HEK293 (cell line): ENCODE results near the gene RASSF8.
A peak's percentile ranks its signal among the peaks of the same experiment; 100 is the strongest.

Source experiments
- CTCF ChIA-PET: fragments of 350-600 bp; formaldehyde crosslinking; extraction: SDS; loops from one replicate; lab custom pipeline; 2021; ENCODE audit warnings: antibody characterized with exemption; lab: Yijun Ruan, JAX
- POLR2A ChIA-PET: fragments of 300-600 bp; formaldehyde crosslinking; extraction: SDS; loops from one replicate; lab custom pipeline; 2020; ENCODE audit warnings: antibody characterized with exemption, inconsistent platforms; lab: Yijun Ruan, JAX
- H3K27ac ChIP-seq: fragments of 200-500 bp; sonication (Bioruptor generic); 2 replicates; pipeline ENCODE4 v1.5.1; 2014; ENCODE audit warnings: low read depth, low read length, control low read depth, inconsistent platforms; ENCODE audit errors: extremely low read depth
- H3K36me3 ChIP-seq, 2 experiments: fragments of 200-500 bp in 1 of 2; sonication (Bioruptor generic) in 1 of 2; 1 replicate in 1 of 2; 2 replicates in 1 of 2; pipeline ENCODE4 v1.5.1; 2014 to 2017; ENCODE audit warnings: inconsistent platforms in 2 of 2, low read length in 2 of 2; ENCODE audit not compliant: control insufficient read depth in 2 of 2, insufficient read depth in 1 of 2
- H3K4me1 ChIP-seq: fragments of 200-500 bp; sonication (Bioruptor generic); 2 replicates; pipeline ENCODE4 v1.5.1; 2014; ENCODE audit warnings: mild to moderate bottlenecking, low read length, inconsistent platforms; ENCODE audit not compliant: control insufficient read depth, insufficient read depth
- H3K4me3 ChIP-seq: 2 replicates; pipeline ENCODE4 v1.5.1; 2011; ENCODE audit warnings: low read depth, mild to moderate bottlenecking, control low read depth, low read length, moderate library complexity
- H3K9me3 ChIP-seq: fragments of 200-500 bp; sonication (Bioruptor generic); 2 replicates; pipeline ENCODE4 v1.5.1; 2014; ENCODE audit warnings: low read depth, low read length, inconsistent platforms; ENCODE audit not compliant: control insufficient read depth, insufficient read depth
- AEBP2 ChIP-seq: fragments of 450-650 bp; formaldehyde crosslinking; IDR thresholded peaks from 2 replicates; pipeline ENCODE4 v1.5.1; 2016; ENCODE audit warnings: missing biosample characterization, missing genetic modification characterization, borderline replicate concordance
- GLIS1 ChIP-seq: fragments of 450-650 bp; formaldehyde crosslinking; IDR thresholded peaks from 2 replicates; pipeline ENCODE4 v1.5.1; 2016; ENCODE audit warnings: missing biosample characterization, missing genetic modification characterization
- GLIS2 ChIP-seq: fragments of 450-650 bp; formaldehyde crosslinking; IDR thresholded peaks from 2 replicates; pipeline ENCODE4 v1.5.1; 2016; ENCODE audit warnings: missing biosample characterization, missing genetic modification characterization
- OSR2 ChIP-seq: fragments of 450-650 bp; formaldehyde crosslinking; IDR thresholded peaks from 2 replicates; pipeline ENCODE4 v1.5.1; 2016; ENCODE audit warnings: missing biosample characterization, missing genetic modification characterization
- SCRT1 ChIP-seq: fragments of 450-650 bp; formaldehyde crosslinking; IDR thresholded peaks from 2 replicates; pipeline ENCODE4 v1.5.1; 2016; ENCODE audit warnings: missing biosample characterization, missing genetic modification characterization, borderline replicate concordance
- TRIM28 ChIP-seq: IDR thresholded peaks from 2 replicates; pipeline ENCODE4 v1.6.1; 2011; ENCODE audit warnings: low read length, control low read depth, borderline replicate concordance
- YY1 ChIP-seq: fragments of 450-650 bp; formaldehyde crosslinking; IDR thresholded peaks from 2 replicates; pipeline ENCODE4 v1.5.1; 2018; ENCODE audit warnings: missing biosample characterization, missing genetic modification characterization
- ZBTB1 ChIP-seq: fragments of 450-650 bp; formaldehyde crosslinking; IDR thresholded peaks from 2 replicates; pipeline ENCODE4 v1.5.1; 2016; ENCODE audit warnings: missing biosample characterization, missing genetic modification characterization
- ZBTB17 ChIP-seq: fragments of 450-650 bp; formaldehyde crosslinking; IDR thresholded peaks from 2 replicates; pipeline ENCODE4 v1.5.1; 2016; ENCODE audit warnings: missing biosample characterization, missing genetic modification characterization
- ZBTB48 ChIP-seq: fragments of 450-650 bp; formaldehyde crosslinking; IDR thresholded peaks from 2 replicates; pipeline ENCODE4 v1.5.1; 2016; ENCODE audit warnings: missing biosample characterization, missing genetic modification characterization
- ZFP3 ChIP-seq: fragments of 450-650 bp; formaldehyde crosslinking; IDR thresholded peaks from 2 replicates; pipeline ENCODE4 v1.5.1; 2016; ENCODE audit warnings: low read depth, missing biosample characterization, missing genetic modification characterization
- ZFP69B ChIP-seq: fragments of 450-650 bp; formaldehyde crosslinking; IDR thresholded peaks from 2 replicates; pipeline ENCODE4 v1.5.1; 2016; ENCODE audit warnings: missing biosample characterization, missing genetic modification characterization
- ZNF174 ChIP-seq: fragments of 450-650 bp; formaldehyde crosslinking; IDR thresholded peaks from 2 replicates; pipeline ENCODE4 v1.5.0; 2017; ENCODE audit warnings: missing biosample characterization, mild to moderate bottlenecking, missing genetic modification characterization
- ZNF211 ChIP-seq: fragments of 450-650 bp; formaldehyde crosslinking; IDR thresholded peaks from 2 replicates; pipeline ENCODE4 v1.5.1; 2016; ENCODE audit warnings: low read depth, missing biosample characterization, missing genetic modification characterization
- ZNF239 ChIP-seq: fragments of 450-650 bp; formaldehyde crosslinking; IDR thresholded peaks from 2 replicates; pipeline ENCODE4 v1.5.1; 2016; ENCODE audit warnings: missing biosample characterization, missing genetic modification characterization
- ZNF302 ChIP-seq: fragments of 450-650 bp; formaldehyde crosslinking; IDR thresholded peaks from 2 replicates; pipeline ENCODE4 v1.5.1; 2016; ENCODE audit warnings: missing biosample characterization, missing genetic modification characterization, low read depth
- ZNF311 ChIP-seq: fragments of 450-650 bp; formaldehyde crosslinking; IDR thresholded peaks from 2 replicates; pipeline ENCODE4 v1.5.1; 2017; ENCODE audit warnings: missing biosample characterization, missing genetic modification characterization, borderline replicate concordance
- ZNF341 ChIP-seq: fragments of 450-650 bp; formaldehyde crosslinking; IDR thresholded peaks from 2 replicates; pipeline ENCODE4; 2016; ENCODE audit warnings: low read depth, missing biosample characterization, missing genetic modification characterization
- ZNF366 ChIP-seq: fragments of 450-650 bp; formaldehyde crosslinking; conservative IDR thresholded peaks from 2 replicates; pipeline ENCODE4 v1.5.1; 2016; ENCODE audit warnings: missing biosample characterization, missing genetic modification characterization
- ZNF394 ChIP-seq: fragments of 450-650 bp; formaldehyde crosslinking; IDR thresholded peaks from 2 replicates; pipeline ENCODE4 v1.5.1; 2016; ENCODE audit warnings: missing biosample characterization, missing genetic modification characterization, mild to moderate bottlenecking, moderate library complexity, borderline replicate concordance
- ZNF488 ChIP-seq: fragments of 450-650 bp; formaldehyde crosslinking; IDR thresholded peaks from 2 replicates; pipeline ENCODE4 v1.5.1; 2016; ENCODE audit warnings: missing biosample characterization, missing genetic modification characterization
- ZNF530 ChIP-seq: fragments of 450-650 bp; formaldehyde crosslinking; IDR thresholded peaks from 2 replicates; pipeline ENCODE4 v1.5.1; 2016; ENCODE audit warnings: low read depth, missing biosample characterization, missing genetic modification characterization
- ZNF558 ChIP-seq: fragments of 450-650 bp; formaldehyde crosslinking; IDR thresholded peaks from 2 replicates; pipeline ENCODE4 v1.5.1; 2016; ENCODE audit warnings: missing biosample characterization, missing genetic modification characterization
- ZNF610 ChIP-seq: fragments of 450-650 bp; formaldehyde crosslinking; IDR thresholded peaks from 2 replicates; pipeline ENCODE4 v1.5.1; 2016; ENCODE audit warnings: missing biosample characterization, missing genetic modification characterization, borderline replicate concordance
- ZNF624 ChIP-seq: fragments of 450-650 bp; formaldehyde crosslinking; IDR thresholded peaks from 2 replicates; pipeline ENCODE4 v1.5.1; 2017; ENCODE audit warnings: missing biosample characterization, missing genetic modification characterization
- ZNF658 ChIP-seq: fragments of 450-650 bp; formaldehyde crosslinking; IDR thresholded peaks from 2 replicates; pipeline ENCODE4; 2016; ENCODE audit warnings: missing biosample characterization, missing genetic modification characterization
- ZNF704 ChIP-seq: fragments of 450-650 bp; formaldehyde crosslinking; IDR thresholded peaks from 2 replicates; pipeline ENCODE4 v1.5.1; 2016; ENCODE audit warnings: missing biosample characterization, missing genetic modification characterization
- ZNF777 ChIP-seq: fragments of 450-650 bp; formaldehyde crosslinking; IDR thresholded peaks from 2 replicates; pipeline ENCODE4 v1.5.1; 2017; ENCODE audit warnings: missing biosample characterization, missing genetic modification characterization, borderline replicate concordance
- ZXDB ChIP-seq: fragments of 450-650 bp; formaldehyde crosslinking; IDR thresholded peaks from 2 replicates; pipeline ENCODE4 v1.5.1; 2016; ENCODE audit warnings: missing biosample characterization, missing genetic modification characterization

Gene RASSF8

GRCh38 chr12:26114720-26115401 lies 156.4 kb downstream of the RASSF8 start (continued):
- TF ChIP-seq TRIM28: peak; percentile 46; the same call in 1 of the 2 replicates
- TF ChIP-seq ZNF394 (tag by site-specific recombination): no peak
- peak; percentile 1; the same call in 1 of the 2 replicates for TF ChIP-seq ZXDB (tag by site-specific recombination)
- 0 out of 2 replicates have a peak, but pooled peaks have one; percentile 31 for TF ChIP-seq ZNF558
- peak; percentile 8; the same call in 1 of the 2 replicates for TF ChIP-seq GLIS2
- TF ChIP-seq ZNF610 (tag by site-specific recombination): no peak
- TF ChIP-seq ZBTB17 (tag by site-specific recombination): peak; percentile 39; the same call in 1 of the 2 replicates
- TF ChIP-seq SCRT1: no peak
- no peak for TF ChIP-seq ZNF658 (tag by site-specific recombination)

GRCh38 chr12:26116829-26117715 lies 158.6 kb downstream of the RASSF8 start:
- CTCF ChIA-PET: interaction anchor here (0.6 to 1.5 kb wide), 4 partner anchors 9 to 350 kb away, joined by 3 read pairs; no protein-coding TSS in a partner anchor
- peak; percentile 50 for TF ChIP-seq ZBTB17 (tag by site-specific recombination)
- TF ChIP-seq ZNF777 (tag by site-specific recombination): no peak
- no peak for TF ChIP-seq ZNF311 (tag by site-specific recombination)
- TF ChIP-seq YY1 (tag by site-specific recombination): no peak
- peak; percentile 23; the same call in 1 of the 2 replicates for TF ChIP-seq OSR2 (tag by site-specific recombination)
- TF ChIP-seq ZNF394 (tag by site-specific recombination): no peak
- TF ChIP-seq, all 188 proteins: peak for 2
- Histone ChIP-seq H3K27ac (no peak overlapping the region), H3K9me3 (no peaks in the 10 kb centered on the region), H3K36me3 (no peaks in the 10 kb centered on the region), H3K4me3 (no peak overlapping the region), H3K4me1 (peaks cover 14% of the 10 kb centered on the region)
- POLR2A ChIA-PET: no interaction called here

GRCh38 chr12:26118308-26118707 lies 159.8 kb downstream of the RASSF8 start:
- POLR2A ChIA-PET: no interaction called here
- H3K9me3 ChIP-seq: no peaks in the 10 kb centered on the region
- CTCF ChIA-PET: interaction anchor here (0.9 to 3.9 kb wide), 11 partner anchors 10 to 767 kb away, joined by 3 to 21 read pairs (median 4); no protein-coding TSS in a partner anchor
- no peak overlapping the region for H3K27ac ChIP-seq
- no peaks in the 10 kb centered on the region for H3K36me3 ChIP-seq
- peaks cover 10% of the 10 kb centered on the region for H3K4me1 ChIP-seq
- H3K4me3 ChIP-seq: no peak overlapping the region
- TF ChIP-seq ZNF302 (tag by site-specific recombination) (no peak), ZNF624 (tag by site-specific recombination) (no peak), ZBTB1 (no peak), ZNF341 (tag by site-specific recombination) (no peak), ZNF174 (no peak), AEBP2 (tag by site-specific recombination) (no peak), ZBTB48 (tag by site-specific recombination) (no peak), ZNF704 (tag by site-specific recombination) (no peak), ZNF530 (tag by site-specific recombination) (no peak), ZNF366 (no peak), ZNF211 (tag by site-specific recombination) (no peak), ZNF488 (tag by site-specific recombination) (no peak), ZNF239 (tag by site-specific recombination) (no peak), ZFP69B (tag by site-specific recombination) (no peak), GLIS1 (tag by site-specific recombination) (no peak), ZFP3 (tag by site-specific recombination) (no peak)
